Measurements from ENCODE around the gene NID1.

NID1 gene

GRCh38 chr1:236065509-236066005 is 667 bp upstream of the NID1 start:
- DNase-seq: no peak

- DNase-seq: peak; percentile 5 to 20
Observed at GRCh38 chr1:236063919-236064673, 794 bp downstream of the NID1 start.

- no peak for DNase-seq
Observed at GRCh38 chr1:236063551-236063918, 1.4 kb downstream of the NID1 start.

- no peak for DNase-seq
Observed at GRCh38 chr1:236060286-236060685, 4.6 kb downstream of the NID1 start.

- DNase-seq: no peak
Observed at GRCh38 chr1:236059011-236059410, 5.9 kb downstream of the NID1 start.

- peak in 1 of 2 experiments; percentile 46 for DNase-seq
Observed at GRCh38 chr1:236058141-236058934, 6.6 kb downstream of the NID1 start.

GRCh38 chr1:236057546-236057945 is 7.3 kb downstream of the NID1 start:
- no peak for DNase-seq

- DNase-seq: peak in 1 of 2 experiments; percentile 8
Observed at GRCh38 chr1:236052232-236052993, 12.5 kb downstream of the NID1 start.

- no peak for DNase-seq
Observed at GRCh38 chr1:236051242-236051791, 13.6 kb downstream of the NID1 start.

GRCh38 chr1:236045771-236046170 is 19.1 kb downstream of the NID1 start:
- DNase-seq: peak in 1 of 2 experiments; percentile 13

- DNase-seq: no peak
Observed at GRCh38 chr1:236044341-236044740, 20.5 kb downstream of the NID1 start.

- no peak for DNase-seq
Observed at GRCh38 chr1:236041631-236042618, 23.0 kb downstream of the NID1 start.

- peak in 1 of 2 experiments; percentile 35 for DNase-seq
Observed at GRCh38 chr1:236039740-236040685, 24.9 kb downstream of the NID1 start.

GRCh38 chr1:236038034-236038433 is 26.9 kb downstream of the NID1 start:
- no peak for DNase-seq

GRCh38 chr1:236035681-236036101 is 29.2 kb downstream of the NID1 start:
- DNase-seq: no peak

GRCh38 chr1:236033336-236033735 is 31.6 kb downstream of the NID1 start:
- DNase-seq: no peak

GRCh38 chr1:236030534-236030933 is 34.4 kb downstream of the NID1 start:
- DNase-seq: peak in 1 of 2 experiments; percentile 23

- no peak for DNase-seq
Observed at GRCh38 chr1:236029428-236029940, 35.4 kb downstream of the NID1 start.

GRCh38 chr1:236027104-236027503 is 37.8 kb downstream of the NID1 start:
- no peak for DNase-seq

- no peak for DNase-seq
Observed at GRCh38 chr1:236025836-236026235, 39.1 kb downstream of the NID1 start.
